Karpas-422 (cell line): ENCODE data around the gene KLHL20. TPM values are rescaled to one million over a fixed set of nuclear protein-coding genes. Genes with fewer than 3 reads are reported as not detected.

ENCODE experiments used
- DNase-seq: peaks from one replicate; pipeline ENCODE4 v3.0.0-alpha.2; 2015
- H2AFZ ChIP-seq: fragments of 200-600 bp; sonication (generic); 2 replicates; pipeline ENCODE4 v1.6.1; 2014; ENCODE audit warnings: antibody characterized with exemption, low read length, mixed read lengths
- H3K27ac ChIP-seq: fragments of 200-600 bp; sonication (generic); 2 replicates; pipeline ENCODE4 v1.5.1; 2014; ENCODE audit warnings: mild to moderate bottlenecking, low read length, moderate library complexity
- H3K27me3 ChIP-seq: fragments of 200-600 bp; sonication (generic); 2 replicates; pipeline ENCODE4 v1.6.1; 2014; ENCODE audit warnings: low read length, mixed read lengths
- H3K36me3 ChIP-seq: fragments of 200-600 bp; sonication (generic); 2 replicates; pipeline ENCODE4 v1.6.1; 2014; ENCODE audit warnings: low read length, mixed read lengths; ENCODE audit not compliant: insufficient read depth
- H3K4me1 ChIP-seq: fragments of 200-600 bp; sonication (generic); 2 replicates; pipeline ENCODE4 v1.6.1; 2014; ENCODE audit warnings: mild to moderate bottlenecking, low read length, mixed read lengths
- H3K4me2 ChIP-seq: fragments of 200-600 bp; sonication (generic); 2 replicates; pipeline ENCODE4 v1.6.1; 2014; ENCODE audit warnings: low read length, low read depth, mild to moderate bottlenecking; ENCODE audit not compliant: poor library complexity, severe bottlenecking
- H3K4me3 ChIP-seq: fragments of 200-600 bp; sonication (generic); 2 replicates; pipeline ENCODE4 v1.5.1; 2014; ENCODE audit warnings: mild to moderate bottlenecking, antibody characterized with exemption, low read length, mixed read lengths
- H3K79me2 ChIP-seq: fragments of 200-600 bp; sonication (generic); 2 replicates; pipeline ENCODE4 v1.6.1; 2014; ENCODE audit warnings: mild to moderate bottlenecking, low read length, mixed read lengths
- H3K9ac ChIP-seq: fragments of 200-600 bp; sonication (generic); 2 replicates; pipeline ENCODE4 v1.6.0; 2014; ENCODE audit warnings: low read length
- H3K9me2 ChIP-seq: fragments of 200-600 bp; sonication (generic), shearing (Covaris generic); replicated peaks from 2 replicates; pipeline ENCODE4 v1.6.0; 2014; ENCODE audit warnings: mild to moderate bottlenecking, low read length, moderate library complexity; ENCODE audit not compliant: insufficient read depth
- H3K9me3 ChIP-seq: fragments of 300-700, 200-600 bp; sonication (generic); 2 replicates; pipeline ENCODE4 v1.6.1; 2014; ENCODE audit warnings: low read length, mixed read lengths
- H4K20me1 ChIP-seq: fragments of 200-600 bp; sonication (generic); 2 replicates; pipeline ENCODE4 v1.6.1; 2014; ENCODE audit warnings: mild to moderate bottlenecking, antibody characterized with exemption, low read length, low read depth; ENCODE audit not compliant: insufficient read depth
- small RNA-seq: library from RNA; depleted of rRNA; stranded (forward); fragments of <200 nt; gene quantifications from one replicate; pipeline ENCODE3, GENCODE V24; 2014
- total RNA-seq: library from RNA; depleted of rRNA; stranded (reverse); fragments of >200 nt; shearing (Covaris generic); gene quantifications from 2 replicates; pipeline ENCODE4 v1.2.3, GENCODE V29; 2014; ENCODE audit warnings: low replicate concordance; rRNA removed

The KLHL20 gene
- total RNA-seq, 1 experiment from 2014 or later, result 28.4 TPM

GRCh38 chr1:173823781-173824314 lies 109.1 kb downstream of the KLHL20 start:
- no peaks in the 10 kb centered on the region for H3K27me3 ChIP-seq
- H3K36me3 ChIP-seq, result peaks cover 28% of the 10 kb centered on the region
- H2AFZ ChIP-seq, result peak overlapping the region; percentile 69; the same call in 1 of the 2 replicates
- peaks cover 16% of the 10 kb centered on the region for H3K4me1 ChIP-seq
- H3K27ac ChIP-seq, result peak overlapping the region; percentile 81
- H4K20me1 ChIP-seq, result no peaks in the 10 kb centered on the region; the same call in 1 of the 2 replicates
- H3K9ac ChIP-seq, result peak overlapping the region; percentile 75
- H3K79me2 ChIP-seq, result peaks cover 69% of the 10 kb centered on the region
- no peak for DNase-seq
- no peaks in the 10 kb centered on the region for H3K9me2 ChIP-seq
- peak overlapping the region; percentile 86 for H3K4me2 ChIP-seq
- no peaks in the 10 kb centered on the region for H3K9me3 ChIP-seq
- H3K4me3 ChIP-seq, result peak overlapping the region; percentile 76

GRCh38 chr1:173824315-173825081 lies 109.7 kb downstream of the KLHL20 start, which contains the start of the genes CENPL and DARS2:
Gene CENPL (minus strand): TSS chr1:173824883. CDS start chr1:173811299, 13,584 bp downstream.
Gene DARS2 (plus strand): TSS chr1:173824673. CDS start chr1:173825230, 557 bp downstream.
- Histone ChIP-seq H3K36me3 (peaks cover 22% of the 10 kb centered on the region; the same call in 1 of the 2 replicates), H3K27ac (peak within 1 kb of the TSS; percentile 81), H3K4me3 (peak within 1 kb of the TSS; percentile 76), H4K20me1 (no peaks in the 10 kb centered on the region; the same call in 1 of the 2 replicates), H3K4me2 (peak within 1 kb of the TSS; percentile 86), H3K4me1 (peaks cover 16% of the 10 kb centered on the region), H3K9ac (peak within 1 kb of the TSS; percentile 75), H3K9me3 (no peaks in the 10 kb centered on the region), H3K79me2 (peaks cover 63% of the 10 kb centered on the region), H2AFZ (peak within 1 kb of the TSS; percentile 73), H3K27me3 (no peaks in the 10 kb centered on the region), H3K9me2 (no peaks in the 10 kb centered on the region)
- DNase-seq, result peak; percentile 98

GRCh38 chr1:173827611-173828010 lies 112.8 kb downstream of the KLHL20 start:
- Histone ChIP-seq H3K4me2 (no peak overlapping the region), H3K79me2 (peaks cover 33% of the 10 kb centered on the region), H3K27ac (no peak overlapping the region), H3K4me3 (no peak overlapping the region), H3K4me1 (peaks cover 10% of the 10 kb centered on the region), H3K9me3 (no peaks in the 10 kb centered on the region), H2AFZ (no peak overlapping the region), H3K27me3 (no peaks in the 10 kb centered on the region), H3K9ac (no peak overlapping the region), H3K9me2 (no peaks in the 10 kb centered on the region), H3K36me3 (peaks cover 7% of the 10 kb centered on the region; the same call in 1 of the 2 replicates), H4K20me1 (no peaks in the 10 kb centered on the region; the same call in 1 of the 2 replicates)
- no peak for DNase-seq

- H3K4me3 ChIP-seq, result no peak overlapping the region
- no peak overlapping the region for H3K4me2 ChIP-seq
- no peaks in the 10 kb centered on the region; the same call in 1 of the 2 replicates for H3K79me2 ChIP-seq
- H3K27ac ChIP-seq, result no peak overlapping the region
- H3K36me3 ChIP-seq, result peaks cover 26% of the 10 kb centered on the region
- no peak for DNase-seq
- no peaks in the 10 kb centered on the region for H3K27me3 ChIP-seq
- H2AFZ ChIP-seq, result no peak overlapping the region
- no peaks in the 10 kb centered on the region for H3K9me3 ChIP-seq
- no peak overlapping the region for H3K9ac ChIP-seq
- H3K9me2 ChIP-seq, result no peaks in the 10 kb centered on the region
- H3K4me1 ChIP-seq, result no peaks in the 10 kb centered on the region
- H4K20me1 ChIP-seq, result no peaks in the 10 kb centered on the region
Measured at GRCh38 chr1:173832748-173833147, 118.0 kb downstream of the KLHL20 start.

Small RNA genes within 50 kb of the gene (small RNA-seq; reads per million reads assigned to genes)
- not detected for gene BX248409.1
- not detected for gene RF00019

Other genes with a start within 250 kb of the KLHL20 start
- 107 and 232 TPM in 2 replicates for gene PRDX6, start 237.6 kb upstream of the KLHL20 start, total RNA-seq
- gene SLC9C2, start 111.9 kb upstream of the KLHL20 start, total RNA-seq, result not detected in 2 replicates
- not detected in 2 replicates for gene TEX50, start 79.6 kb upstream of the KLHL20 start, total RNA-seq
- not detected in 2 replicates for gene ANKRD45, start 45.1 kb upstream of the KLHL20 start, total RNA-seq
- gene DARS2, start 109.7 kb downstream of the KLHL20 start, total RNA-seq, result 23.4 and 39.3 TPM in 2 replicates
- 15.5 and 29.3 TPM in 2 replicates for gene CENPL, start 109.9 kb downstream of the KLHL20 start, total RNA-seq
- 636 and 838 TPM in 2 replicates for gene GAS5, start 153.0 kb downstream of the KLHL20 start, total RNA-seq
- 9.7 and 15.8 TPM in 2 replicates for gene ZBTB37, start 153.4 kb downstream of the KLHL20 start, total RNA-seq
- gene SERPINC1, start 202.3 kb downstream of the KLHL20 start, total RNA-seq, result 0.26 TPM in 1 of 2 replicates, not detected in the other